ENCODE measurements around the gene AIFM3. TPM values are rescaled to one million over a fixed set of nuclear protein-coding genes. Genes with fewer than 3 reads are reported as not detected.

Gene AIFM3
- total and polyA plus RNA-seq, 2 of the 13 experiments (the other 11 are each of a cell fraction or from before 2014, with no cell fraction given), result 9.0 to 15.3 TPM

DNA sequence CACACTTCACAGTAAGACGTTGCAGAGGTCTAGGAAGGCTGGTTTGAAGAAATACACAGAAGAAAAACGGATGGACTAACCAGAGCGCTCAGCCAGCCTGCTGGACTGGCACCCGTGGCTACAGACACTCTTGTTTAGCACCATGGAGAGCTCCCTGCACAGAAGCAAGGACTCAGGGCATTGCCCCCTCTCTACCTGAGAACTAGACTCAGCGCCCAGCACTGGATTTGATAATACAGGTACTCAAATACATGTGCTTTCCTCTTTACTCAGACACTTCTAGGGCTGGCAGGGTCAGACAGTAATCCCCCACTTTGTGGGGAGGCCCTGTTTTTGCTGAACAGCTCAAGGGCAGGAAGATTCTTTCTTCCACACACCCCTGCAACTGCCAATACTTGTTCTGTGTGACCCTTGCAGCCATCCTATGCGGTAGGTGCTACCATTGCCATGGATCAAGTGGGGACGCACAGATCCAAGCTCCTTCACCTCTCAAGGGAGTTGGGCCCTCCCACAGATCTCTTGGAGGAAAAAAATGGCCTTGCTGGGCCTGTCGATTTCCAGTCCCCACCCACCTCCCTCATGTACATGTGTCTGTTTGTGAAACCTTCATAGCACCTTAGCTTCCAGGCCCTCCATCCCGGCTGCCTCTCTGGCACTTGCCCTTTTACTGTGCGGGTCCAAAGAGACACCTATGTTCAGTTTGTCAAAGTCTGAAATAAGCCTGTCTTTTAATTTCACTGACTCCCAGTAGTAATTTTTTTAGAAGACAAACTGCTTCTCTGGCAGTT lies 42.8 kb downstream of the AIFM3 start (continued):
- TF ChIP-seq KDM1A (CRISPR knock-in tag; IDR thresholded peaks at IDR 0.05) (no peak), SAFB2 (CRISPR knock-in tag; IDR thresholded peaks at IDR 0.05; ENCODE audit: borderline replicate concordance, low read depth) (no peak), AKAP8 (CRISPR knock-in tag; IDR thresholded peaks at IDR 0.05) (no peak), ZKSCAN8 (CRISPR knock-in tag; IDR thresholded peaks at IDR 0.05; ENCODE audit: borderline replicate concordance) (no peak), MEF2D (CRISPR knock-in tag; IDR thresholded peaks at IDR 0.05) (peak; percentile 54; the same call in 1 of the 2 replicates), ZNF747 (CRISPR knock-in tag; IDR thresholded peaks at IDR 0.05; ENCODE audit: borderline replicate concordance) (no peak), ZNF839 (CRISPR knock-in tag; IDR thresholded peaks at IDR 0.05; ENCODE audit: borderline replicate concordance) (no peak), ZNF546 (CRISPR knock-in tag; conservative IDR thresholded peaks at IDR 0.05) (0 out of 2 replicates have a peak, but pooled peaks have one; percentile 55), ZNF362 (CRISPR knock-in tag; IDR thresholded peaks at IDR 0.05; ENCODE audit: borderline replicate concordance) (no peak), RBAK (CRISPR knock-in tag; IDR thresholded peaks at IDR 0.05) (no peak), RARG (CRISPR knock-in tag; IDR thresholded peaks at IDR 0.05; ENCODE audit: low read depth) (no peak), ZC3H13 (CRISPR knock-in tag; IDR thresholded peaks at IDR 0.05) (no peak), DNMT3B (CRISPR knock-in tag; conservative IDR thresholded peaks at IDR 0.05) (peak; percentile 92), ZMYM4 (CRISPR knock-in tag; IDR thresholded peaks at IDR 0.05) (peak; percentile 66; the same call in 1 of the 2 replicates), CENPBD1 (CRISPR knock-in tag; IDR thresholded peaks at IDR 0.05; ENCODE audit: borderline replicate concordance, low read depth) (no peak), HHEX (CRISPR knock-in tag; IDR thresholded peaks at IDR 0.05) (no peak)
- TF ChIP-seq, protein P1, sequence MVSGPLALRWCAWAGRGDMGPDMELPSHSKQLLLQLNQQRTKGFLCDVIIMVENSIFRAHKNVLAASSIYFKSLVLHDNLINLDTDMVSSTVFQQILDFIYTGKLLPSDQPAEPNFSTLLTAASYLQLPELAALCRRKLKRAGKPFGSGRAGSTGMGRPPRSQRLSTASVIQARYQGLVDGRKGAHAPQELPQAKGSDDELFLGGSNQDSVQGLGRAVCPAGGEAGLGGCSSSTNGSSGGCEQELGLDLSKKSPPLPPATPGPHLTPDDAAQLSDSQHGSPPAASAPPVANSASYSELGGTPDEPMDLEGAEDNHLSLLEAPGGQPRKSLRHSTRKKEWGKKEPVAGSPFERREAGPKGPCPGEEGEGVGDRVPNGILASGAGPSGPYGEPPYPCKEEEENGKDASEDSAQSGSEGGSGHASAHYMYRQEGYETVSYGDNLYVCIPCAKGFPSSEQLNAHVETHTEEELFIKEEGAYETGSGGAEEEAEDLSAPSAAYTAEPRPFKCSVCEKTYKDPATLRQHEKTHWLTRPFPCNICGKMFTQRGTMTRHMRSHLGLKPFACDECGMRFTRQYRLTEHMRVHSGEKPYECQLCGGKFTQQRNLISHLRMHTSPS (CRISPR knock-in tag; IDR thresholded peaks at IDR 0.05; ENCODE audit: low read depth), result peak; percentile 69
- TF ChIP-seq, protein P2, sequence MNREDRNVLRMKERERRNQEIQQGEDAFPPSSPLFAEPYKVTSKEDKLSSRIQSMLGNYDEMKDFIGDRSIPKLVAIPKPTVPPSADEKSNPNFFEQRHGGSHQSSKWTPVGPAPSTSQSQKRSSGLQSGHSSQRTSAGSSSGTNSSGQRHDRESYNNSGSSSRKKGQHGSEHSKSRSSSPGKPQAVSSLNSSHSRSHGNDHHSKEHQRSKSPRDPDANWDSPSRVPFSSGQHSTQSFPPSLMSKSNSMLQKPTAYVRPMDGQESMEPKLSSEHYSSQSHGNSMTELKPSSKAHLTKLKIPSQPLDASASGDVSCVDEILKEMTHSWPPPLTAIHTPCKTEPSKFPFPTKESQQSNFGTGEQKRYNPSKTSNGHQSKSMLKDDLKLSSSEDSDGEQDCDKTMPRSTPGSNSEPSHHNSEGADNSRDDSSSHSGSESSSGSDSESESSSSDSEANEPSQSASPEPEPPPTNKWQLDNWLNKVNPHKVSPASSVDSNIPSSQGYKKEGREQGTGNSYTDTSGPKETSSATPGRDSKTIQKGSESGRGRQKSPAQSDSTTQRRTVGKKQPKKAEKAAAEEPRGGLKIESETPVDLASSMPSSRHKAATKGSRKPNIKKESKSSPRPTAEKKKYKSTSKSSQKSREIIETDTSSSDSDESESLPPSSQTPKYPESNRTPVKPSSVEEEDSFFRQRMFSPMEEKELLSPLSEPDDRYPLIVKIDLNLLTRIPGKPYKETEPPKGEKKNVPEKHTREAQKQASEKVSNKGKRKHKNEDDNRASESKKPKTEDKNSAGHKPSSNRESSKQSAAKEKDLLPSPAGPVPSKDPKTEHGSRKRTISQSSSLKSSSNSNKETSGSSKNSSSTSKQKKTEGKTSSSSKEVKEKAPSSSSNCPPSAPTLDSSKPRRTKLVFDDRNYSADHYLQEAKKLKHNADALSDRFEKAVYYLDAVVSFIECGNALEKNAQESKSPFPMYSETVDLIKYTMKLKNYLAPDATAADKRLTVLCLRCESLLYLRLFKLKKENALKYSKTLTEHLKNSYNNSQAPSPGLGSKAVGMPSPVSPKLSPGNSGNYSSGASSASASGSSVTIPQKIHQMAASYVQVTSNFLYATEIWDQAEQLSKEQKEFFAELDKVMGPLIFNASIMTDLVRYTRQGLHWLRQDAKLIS (CRISPR knock-in tag; IDR thresholded peaks at IDR 0.05), result no peak
- TF ChIP-seq, protein P3, sequence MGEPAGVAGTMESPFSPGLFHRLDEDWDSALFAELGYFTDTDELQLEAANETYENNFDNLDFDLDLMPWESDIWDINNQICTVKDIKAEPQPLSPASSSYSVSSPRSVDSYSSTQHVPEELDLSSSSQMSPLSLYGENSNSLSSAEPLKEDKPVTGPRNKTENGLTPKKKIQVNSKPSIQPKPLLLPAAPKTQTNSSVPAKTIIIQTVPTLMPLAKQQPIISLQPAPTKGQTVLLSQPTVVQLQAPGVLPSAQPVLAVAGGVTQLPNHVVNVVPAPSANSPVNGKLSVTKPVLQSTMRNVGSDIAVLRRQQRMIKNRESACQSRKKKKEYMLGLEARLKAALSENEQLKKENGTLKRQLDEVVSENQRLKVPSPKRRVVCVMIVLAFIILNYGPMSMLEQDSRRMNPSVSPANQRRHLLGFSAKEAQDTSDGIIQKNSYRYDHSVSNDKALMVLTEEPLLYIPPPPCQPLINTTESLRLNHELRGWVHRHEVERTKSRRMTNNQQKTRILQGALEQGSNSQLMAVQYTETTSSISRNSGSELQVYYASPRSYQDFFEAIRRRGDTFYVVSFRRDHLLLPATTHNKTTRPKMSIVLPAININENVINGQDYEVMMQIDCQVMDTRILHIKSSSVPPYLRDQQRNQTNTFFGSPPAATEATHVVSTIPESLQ (CRISPR knock-in tag; conservative IDR thresholded peaks at IDR 0.05), result 0 out of 2 replicates have a peak, but pooled peaks have one; percentile 89
- TF ChIP-seq, protein P4, sequence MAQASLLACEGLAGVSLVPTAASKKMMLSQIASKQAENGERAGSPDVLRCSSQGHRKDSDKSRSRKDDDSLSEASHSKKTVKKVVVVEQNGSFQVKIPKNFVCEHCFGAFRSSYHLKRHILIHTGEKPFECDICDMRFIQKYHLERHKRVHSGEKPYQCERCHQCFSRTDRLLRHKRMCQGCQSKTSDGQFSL (CRISPR knock-in tag; IDR thresholded peaks at IDR 0.05), result no peak
